Activated CD4-positive, alpha-beta T cell treated with anti-CD3 and anti-CD28 coated beads for 1 hour (primary cell): ENCODE measurements around the gene ALDH3A2.

ENCODE experiments used
- DNase-seq: peaks from one replicate; pipeline ENCODE4 v3.0.0-alpha.2; 2020

Gene ALDH3A2

GRCh38 chr17:19648475-19649273, at the start of gene ALDH3A2:
Gene ALDH3A2, plus strand, starts transcription at chr17:19648751. Its CDS starts 221 bp downstream, at chr17:19648972.
- peak; percentile 90 for DNase-seq

GRCh38 chr17:19610311-19610710, 38.2 kb upstream of the ALDH3A2 start:
- DNase-seq = no peak

DNA sequence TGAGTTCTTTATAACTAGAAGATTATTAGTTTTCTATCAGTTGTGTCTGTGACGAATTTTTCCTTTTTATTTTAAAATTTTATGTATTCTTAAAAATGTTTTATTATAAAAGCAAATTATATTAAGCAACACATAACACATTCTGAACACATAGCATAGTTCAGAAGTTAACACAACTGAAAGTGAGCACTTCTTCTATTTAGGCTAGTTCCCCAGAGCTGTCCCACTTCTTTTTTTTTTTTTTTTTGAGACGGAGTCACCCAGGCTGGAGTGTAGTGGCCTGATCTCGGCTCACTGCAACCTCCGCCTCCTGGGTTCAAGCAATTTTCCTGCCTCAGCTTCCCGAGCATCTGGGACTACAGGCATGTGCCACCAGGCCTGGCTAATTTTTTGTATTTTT, 37.7 kb upstream of the ALDH3A2 start:
- DNase-seq = no peak

DNA sequence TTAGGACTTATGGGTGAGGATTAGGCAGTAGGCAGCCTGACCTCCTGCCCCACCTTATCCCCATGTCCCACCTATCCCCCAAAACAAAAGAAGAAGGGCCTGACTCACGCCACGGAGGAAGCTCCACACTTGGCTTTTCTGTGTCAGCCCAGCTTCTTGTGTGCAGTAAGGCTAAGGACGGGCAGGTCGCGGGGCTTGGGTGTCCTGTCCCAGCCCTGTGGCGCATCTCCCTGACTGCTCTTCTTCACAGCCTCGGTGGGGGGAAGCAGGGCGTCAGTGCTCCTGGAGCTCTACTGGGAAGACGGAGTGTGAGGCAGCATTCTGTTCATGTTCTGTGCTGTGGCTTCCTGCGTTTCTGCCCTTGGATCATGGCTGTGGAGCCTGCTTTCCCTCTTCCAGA, 34.6 kb upstream of the ALDH3A2 start:
- DNase-seq = no peak

DNA sequence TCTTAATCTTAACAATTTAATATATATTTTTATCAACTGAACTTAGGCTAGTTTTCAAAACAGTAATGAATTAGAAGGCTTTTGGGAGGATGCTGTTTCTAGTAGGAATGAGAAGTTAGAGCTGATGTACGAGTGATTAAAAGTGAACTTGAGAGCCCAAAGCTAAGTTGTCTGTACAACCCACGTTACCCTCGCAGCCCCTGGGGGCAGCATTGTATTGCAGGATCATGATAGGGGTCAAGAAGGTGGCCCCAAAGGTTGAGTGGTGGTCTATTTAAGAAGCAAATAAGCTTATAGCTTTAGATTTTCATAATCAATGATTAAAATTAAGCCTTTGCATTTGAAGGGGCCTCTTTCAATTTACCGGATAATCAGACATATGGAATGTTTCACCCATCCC, 33.7 kb upstream of the ALDH3A2 start:
- DNase-seq = no peak

- no peak for DNase-seq
These were observed 30.5 kb upstream of the ALDH3A2 start for GRCh38 chr17:19618015-19618414.

GRCh38 chr17:19619705-19620325, 28.7 kb upstream of the ALDH3A2 start:
- DNase-seq = no peak

GRCh38 chr17:19621697-19622096, 26.9 kb upstream of the ALDH3A2 start:
- DNase-seq = no peak

GRCh38 chr17:19626079-19626478, 22.5 kb upstream of the ALDH3A2 start:
- DNase-seq = no peak

DNA sequence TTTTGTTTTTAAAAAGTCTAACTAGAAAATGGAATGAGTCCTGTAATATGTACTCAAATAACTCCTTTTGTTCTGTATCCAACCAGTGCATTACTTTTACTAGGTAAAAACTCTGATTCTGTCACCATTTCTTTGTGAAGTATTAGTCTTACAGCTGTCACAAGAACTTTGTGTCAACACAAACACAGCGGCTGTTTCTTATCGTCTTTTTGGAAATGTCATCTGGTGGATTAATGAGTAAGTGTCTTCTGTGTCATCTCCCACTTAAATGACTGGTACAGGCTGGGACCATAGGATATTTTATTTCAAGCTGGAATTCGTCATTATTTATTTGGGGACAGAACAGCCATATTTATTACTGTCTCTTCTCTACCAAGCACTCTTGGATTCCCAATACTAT, 19.1 kb upstream of the ALDH3A2 start:
- DNase-seq = no peak

- no peak for DNase-seq
These were observed 18.5 kb upstream of the ALDH3A2 start for GRCh38 chr17:19630035-19630434.

DNA sequence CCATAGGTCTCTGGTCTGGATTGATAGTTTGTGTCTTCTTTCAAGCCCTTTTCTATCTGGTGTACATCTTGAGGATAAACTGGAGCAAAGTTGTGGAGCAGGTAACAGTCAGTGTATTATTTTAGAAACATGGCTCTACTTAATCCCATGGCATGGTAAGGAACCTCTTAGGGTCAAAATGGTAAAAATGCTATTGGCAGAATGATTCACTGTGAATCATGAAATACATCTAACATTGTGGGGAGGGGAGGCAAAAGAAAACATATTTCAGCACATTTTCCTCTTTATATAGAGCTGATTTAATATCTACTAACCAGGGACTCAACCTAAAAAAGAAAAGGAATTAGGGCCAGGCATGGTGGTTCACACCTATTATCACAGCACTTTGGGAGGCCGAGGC, 17.9 kb upstream of the ALDH3A2 start:
- DNase-seq = no peak

DNA sequence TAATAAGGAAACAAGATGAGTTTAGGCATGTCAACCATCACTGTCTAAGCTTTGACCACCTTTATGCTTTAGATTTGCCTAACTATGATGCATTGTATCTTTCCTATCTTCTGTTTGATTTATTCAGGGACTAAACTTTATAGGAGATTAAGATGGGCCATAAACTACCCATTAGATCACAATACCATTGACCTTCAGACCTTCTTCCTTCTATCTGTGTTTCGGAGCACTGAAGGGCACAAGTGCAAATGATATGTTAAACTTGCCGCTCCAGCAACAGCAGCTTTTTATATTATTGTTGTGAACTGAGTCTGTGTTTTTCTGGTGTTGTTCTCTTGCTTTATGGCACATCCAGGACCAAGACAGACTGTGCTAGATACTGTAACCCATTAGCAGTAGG, 16.6 kb upstream of the ALDH3A2 start:
- no peak for DNase-seq

- no peak for DNase-seq
These were observed 6.7 kb upstream of the ALDH3A2 start for GRCh38 chr17:19641687-19642372.

GRCh38 chr17:19642373-19642893, 6.1 kb upstream of the ALDH3A2 start:
- DNase-seq = no peak

DNA sequence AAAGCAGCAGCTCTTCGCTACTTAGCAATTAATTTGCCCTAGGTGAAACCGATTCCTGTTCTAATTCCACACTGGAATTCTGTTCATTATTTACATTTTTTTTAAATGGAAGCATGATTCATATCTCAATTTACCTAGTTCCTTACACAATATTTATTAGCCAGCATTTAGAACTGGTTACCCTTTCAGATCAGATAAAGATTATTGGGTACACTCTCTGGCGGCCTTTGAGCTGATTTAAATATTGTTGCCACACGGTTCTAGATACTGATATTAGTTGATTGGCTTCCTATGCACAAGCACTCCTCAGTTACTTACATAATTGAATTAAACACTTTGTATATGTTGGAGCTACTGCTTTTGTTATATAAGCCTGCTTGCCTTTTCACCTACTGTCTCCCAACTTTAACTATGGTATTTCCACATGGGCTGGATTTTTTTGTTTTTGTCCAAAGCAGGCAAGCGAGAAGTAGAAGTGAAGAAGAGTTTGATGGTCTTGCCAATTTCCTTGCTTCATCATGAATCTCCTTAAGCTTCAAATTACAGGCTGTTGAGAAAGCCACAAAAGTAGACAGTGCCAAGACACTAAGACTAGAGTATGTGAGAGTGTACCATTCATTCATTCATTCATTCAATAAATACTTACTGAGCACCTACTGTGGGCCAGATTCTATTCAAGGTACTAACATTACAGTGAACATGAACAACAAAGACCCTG, 3.9 kb upstream of the ALDH3A2 start:
- DNase-seq = no peak

- peak; percentile 18 for DNase-seq
These were observed 2.8 kb upstream of the ALDH3A2 start for GRCh38 chr17:19645734-19646201.

GRCh38 chr17:19646788-19647696, 1.5 kb upstream of the ALDH3A2 start:
- DNase-seq = no peak

GRCh38 chr17:19647697-19648474, 665 bp upstream of the ALDH3A2 start:
- DNase-seq = peak; percentile 11

DNA sequence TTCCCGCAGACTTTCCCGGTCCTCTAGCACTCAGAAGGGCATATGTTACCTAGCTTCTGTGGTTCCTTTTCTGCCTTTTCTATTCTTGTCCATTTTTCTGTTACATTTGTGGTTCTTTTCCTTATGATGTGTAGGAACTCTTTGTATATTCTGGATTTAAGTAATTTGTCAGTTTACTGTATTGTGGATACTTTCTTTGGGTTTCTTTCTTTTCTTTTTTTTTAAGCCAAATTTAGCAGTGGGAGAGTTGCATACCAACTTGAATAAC, 657 bp downstream of the ALDH3A2 start:
- DNase-seq = no peak

GRCh38 chr17:19650826-19651225, 2.3 kb downstream of the ALDH3A2 start:
- DNase-seq = no peak
